Memory B cell (primary cell): ENCODE measurements around the gene RFC1.
"Not testable (repeated sequence)": the region's sequence is repeated elsewhere in the genome, so short reads cannot be mapped to it uniquely, and the experiment has no call there.

Experiments
- ATAC-seq: fragments of 150-1000 bp; cut with Tn5 transposase; 2 replicates; pipeline ENCODE4 v1.10.0; 2021; ENCODE audit warnings: low read depth, mild to moderate bottlenecking, moderate library complexity
- DNase-seq, 2 donors: peaks; one replicate each; pipeline ENCODE4 v3.0.0; 2022; ENCODE audit warnings: low spot score in 2 of 2
- H3K27ac Mint-ChIP-seq: one replicate; pipeline ENCODE4 v1.8.0; 2022; ENCODE audit warnings: mild to moderate bottlenecking, moderate library complexity, mixed read lengths
- H3K27me3 Mint-ChIP-seq: one replicate; pipeline ENCODE4 v1.8.0; 2022; ENCODE audit warnings: mixed read lengths
- H3K36me3 Mint-ChIP-seq: one replicate; pipeline ENCODE4 v1.8.0; 2022; ENCODE audit warnings: mild to moderate bottlenecking, mixed read lengths
- H3K4me1 Mint-ChIP-seq: one replicate; pipeline ENCODE4 v1.8.0; 2022; ENCODE audit warnings: mixed read lengths
- H3K4me3 Mint-ChIP-seq: one replicate; pipeline ENCODE4 v1.8.0; 2022; ENCODE audit warnings: mild to moderate bottlenecking, moderate library complexity, mixed read lengths
- H3K9me3 Mint-ChIP-seq: one replicate; pipeline ENCODE4 v1.8.0; 2022; ENCODE audit warnings: mixed read lengths

The RFC1 gene, protein sequence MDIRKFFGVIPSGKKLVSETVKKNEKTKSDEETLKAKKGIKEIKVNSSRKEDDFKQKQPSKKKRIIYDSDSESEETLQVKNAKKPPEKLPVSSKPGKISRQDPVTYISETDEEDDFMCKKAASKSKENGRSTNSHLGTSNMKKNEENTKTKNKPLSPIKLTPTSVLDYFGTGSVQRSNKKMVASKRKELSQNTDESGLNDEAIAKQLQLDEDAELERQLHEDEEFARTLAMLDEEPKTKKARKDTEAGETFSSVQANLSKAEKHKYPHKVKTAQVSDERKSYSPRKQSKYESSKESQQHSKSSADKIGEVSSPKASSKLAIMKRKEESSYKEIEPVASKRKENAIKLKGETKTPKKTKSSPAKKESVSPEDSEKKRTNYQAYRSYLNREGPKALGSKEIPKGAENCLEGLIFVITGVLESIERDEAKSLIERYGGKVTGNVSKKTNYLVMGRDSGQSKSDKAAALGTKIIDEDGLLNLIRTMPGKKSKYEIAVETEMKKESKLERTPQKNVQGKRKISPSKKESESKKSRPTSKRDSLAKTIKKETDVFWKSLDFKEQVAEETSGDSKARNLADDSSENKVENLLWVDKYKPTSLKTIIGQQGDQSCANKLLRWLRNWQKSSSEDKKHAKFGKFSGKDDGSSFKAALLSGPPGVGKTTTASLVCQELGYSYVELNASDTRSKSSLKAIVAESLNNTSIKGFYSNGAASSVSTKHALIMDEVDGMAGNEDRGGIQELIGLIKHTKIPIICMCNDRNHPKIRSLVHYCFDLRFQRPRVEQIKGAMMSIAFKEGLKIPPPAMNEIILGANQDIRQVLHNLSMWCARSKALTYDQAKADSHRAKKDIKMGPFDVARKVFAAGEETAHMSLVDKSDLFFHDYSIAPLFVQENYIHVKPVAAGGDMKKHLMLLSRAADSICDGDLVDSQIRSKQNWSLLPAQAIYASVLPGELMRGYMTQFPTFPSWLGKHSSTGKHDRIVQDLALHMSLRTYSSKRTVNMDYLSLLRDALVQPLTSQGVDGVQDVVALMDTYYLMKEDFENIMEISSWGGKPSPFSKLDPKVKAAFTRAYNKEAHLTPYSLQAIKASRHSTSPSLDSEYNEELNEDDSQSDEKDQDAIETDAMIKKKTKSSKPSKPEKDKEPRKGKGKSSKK

DNA sequence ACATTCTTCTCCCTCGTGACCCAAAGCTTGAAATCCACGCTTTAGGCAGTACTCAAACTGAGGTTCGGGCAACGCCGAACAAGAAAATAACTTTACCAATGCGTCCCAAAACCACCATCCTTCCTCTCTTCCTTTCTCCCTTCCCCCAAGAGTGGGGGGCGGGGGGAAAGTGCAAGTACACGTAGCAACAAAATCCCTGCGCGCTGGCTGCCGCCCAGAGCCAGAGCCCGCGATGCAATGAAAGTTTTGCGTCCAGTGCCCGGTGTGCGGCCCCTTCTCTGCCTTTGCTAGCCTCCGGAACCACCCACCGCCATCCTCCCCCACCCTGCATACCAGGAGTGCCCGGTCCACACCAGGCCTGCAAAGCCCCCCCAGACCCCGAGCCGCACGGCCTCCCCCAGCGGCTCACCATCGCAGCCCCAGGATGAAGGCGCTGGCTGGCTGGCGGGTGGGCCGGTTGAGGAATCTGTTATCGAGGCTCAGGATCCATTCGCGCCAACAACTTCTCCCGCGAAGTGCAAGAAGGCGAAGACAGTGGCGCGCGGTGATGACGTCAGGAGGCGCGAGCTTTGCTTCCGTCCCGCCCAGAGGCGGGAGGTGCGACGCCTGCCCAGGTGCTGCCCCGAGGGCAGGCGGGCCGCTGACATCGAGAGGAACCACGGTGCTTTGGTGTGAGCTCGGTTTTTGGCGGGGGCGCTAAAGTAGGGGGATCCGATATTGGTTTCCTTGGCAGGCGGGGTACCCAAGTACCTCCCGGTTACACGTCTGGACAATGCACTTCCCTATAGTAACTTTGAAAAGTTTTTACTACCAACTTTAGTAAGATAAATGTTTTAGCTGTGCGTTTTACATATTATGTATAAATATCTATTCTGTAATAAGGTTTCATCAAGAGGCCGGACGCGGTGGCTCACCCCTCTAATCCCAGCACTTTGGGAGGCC is at the start of gene RFC1:
TSS of gene RFC1 (minus strand) at position 533 of the 942 bp plus-strand sequence. CDS start at position 412, 121 bp downstream.
- Mint-ChIP-seq H3K4me1 (peaks cover 23% of the 10 kb centered on the region), H3K4me3 (peak within 1 kb of the TSS; percentile 93), H3K27ac (peak within 1 kb of the TSS; percentile 94), H3K9me3 (peaks cover 6% of the 10 kb centered on the region), H3K27me3 (no peaks in the 10 kb centered on the region), H3K36me3 (peaks cover 4% of the 10 kb centered on the region)
- peak; percentile 96 for ATAC-seq
- DNase-seq = peak; percentile 87 to 92

DNA sequence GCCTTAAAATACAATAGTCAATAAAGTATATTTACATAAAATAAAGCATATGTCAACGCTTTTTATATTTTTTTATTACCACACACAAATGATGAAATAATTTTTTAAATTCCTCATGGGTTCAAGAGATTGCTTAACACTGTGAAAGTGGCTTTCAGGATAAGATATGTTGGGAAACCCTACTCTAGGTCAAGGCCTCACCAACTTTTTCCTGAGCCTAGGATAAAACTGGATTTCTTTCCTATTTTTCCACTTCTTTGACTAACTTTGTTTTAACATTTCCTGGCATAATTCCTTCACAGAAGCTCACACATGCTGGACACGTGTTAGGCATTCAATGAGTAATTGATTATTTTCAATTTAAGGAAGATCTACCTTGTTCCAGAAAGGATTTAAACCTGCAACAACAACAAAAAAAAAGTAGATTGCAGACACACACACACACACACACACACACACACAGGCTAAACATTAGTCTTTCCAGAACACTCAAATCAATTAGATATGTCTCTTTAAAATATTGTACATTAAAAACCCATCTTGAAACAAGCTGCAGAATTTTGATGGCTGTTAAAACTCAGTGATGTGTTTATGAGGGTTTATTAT is 49.6 kb upstream of the RFC1 start:
- Mint-ChIP-seq H3K36me3 (no peaks in the 10 kb centered on the region), H3K4me3 (no peak overlapping the region), H3K4me1 (no peaks in the 10 kb centered on the region), H3K9me3 (no peaks in the 10 kb centered on the region), H3K27ac (no peak overlapping the region), H3K27me3 (no peaks in the 10 kb centered on the region)
- no peak for ATAC-seq
- no peak for DNase-seq

DNA sequence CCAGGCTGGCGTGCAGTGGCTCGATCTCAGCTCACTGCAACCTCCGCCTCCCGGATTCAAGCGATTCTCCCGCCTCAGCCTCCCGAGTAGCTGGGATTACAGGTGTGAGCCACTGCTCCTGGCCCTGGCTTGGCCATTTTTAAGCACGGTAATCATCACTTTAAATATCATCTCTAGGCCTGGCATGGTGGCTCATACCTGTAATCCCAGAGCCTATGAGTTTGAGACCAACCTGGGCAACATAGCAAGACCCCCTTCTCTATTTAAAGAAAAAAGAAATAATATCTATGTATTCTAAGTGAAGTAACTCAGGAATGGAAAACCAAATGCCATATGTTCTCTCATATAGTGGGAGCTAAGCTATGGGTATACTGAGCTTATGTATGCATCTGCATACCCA is 45.4 kb upstream of the RFC1 start:
- H3K36me3 Mint-ChIP-seq, H3K9me3 Mint-ChIP-seq, ATAC-seq, DNase-seq, H3K27ac Mint-ChIP-seq, H3K4me3 Mint-ChIP-seq, H3K27me3 Mint-ChIP-seq, H3K4me1 Mint-ChIP-seq: not testable (repeated sequence)

DNA sequence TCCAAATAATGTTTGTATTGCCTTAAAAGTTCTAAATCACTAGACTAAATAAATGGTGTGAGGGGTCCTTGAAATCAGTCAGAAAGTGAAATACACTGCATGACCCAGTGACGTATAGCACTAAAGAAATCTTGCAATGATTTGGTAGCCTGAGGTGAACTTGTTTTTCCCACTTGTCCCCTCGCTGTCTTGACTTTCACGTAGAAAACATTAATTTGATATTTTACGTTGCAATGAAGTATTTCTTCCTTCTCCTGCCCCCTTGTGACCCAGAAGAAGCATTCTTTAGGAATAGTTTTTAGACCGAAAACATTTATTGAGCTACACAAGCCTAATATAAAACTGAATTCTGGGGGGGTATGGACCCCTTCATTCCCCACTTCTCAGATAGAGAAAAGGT is 44.3 kb upstream of the RFC1 start:
- Mint-ChIP-seq H3K9me3 (no peaks in the 10 kb centered on the region), H3K36me3 (no peaks in the 10 kb centered on the region), H3K27ac (no peak overlapping the region), H3K27me3 (no peaks in the 10 kb centered on the region), H3K4me3 (no peak overlapping the region), H3K4me1 (no peaks in the 10 kb centered on the region)
- ATAC-seq = no peak
- DNase-seq = no peak

DNA sequence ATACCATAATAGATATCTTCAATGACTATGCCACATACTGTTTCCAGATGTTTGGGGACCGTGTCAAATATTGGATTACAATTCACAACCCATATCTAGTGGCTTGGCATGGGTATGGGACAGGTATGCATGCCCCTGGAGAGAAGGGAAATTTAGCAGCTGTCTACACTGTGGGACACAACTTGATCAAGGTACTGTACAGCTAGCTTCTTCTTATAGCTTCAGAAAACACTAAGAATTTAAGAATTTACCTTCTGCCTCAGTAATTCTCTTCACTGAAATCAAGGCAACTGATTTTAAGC is 41.4 kb upstream of the RFC1 start:
- no peak for ATAC-seq
- DNase-seq = no peak
- no peaks in the 10 kb centered on the region for H3K27me3 Mint-ChIP-seq
- H3K4me3 Mint-ChIP-seq = no peak overlapping the region
- H3K36me3 Mint-ChIP-seq = no peaks in the 10 kb centered on the region
- H3K27ac Mint-ChIP-seq = no peak overlapping the region
- H3K9me3 Mint-ChIP-seq = no peaks in the 10 kb centered on the region
- no peaks in the 10 kb centered on the region for H3K4me1 Mint-ChIP-seq

DNA sequence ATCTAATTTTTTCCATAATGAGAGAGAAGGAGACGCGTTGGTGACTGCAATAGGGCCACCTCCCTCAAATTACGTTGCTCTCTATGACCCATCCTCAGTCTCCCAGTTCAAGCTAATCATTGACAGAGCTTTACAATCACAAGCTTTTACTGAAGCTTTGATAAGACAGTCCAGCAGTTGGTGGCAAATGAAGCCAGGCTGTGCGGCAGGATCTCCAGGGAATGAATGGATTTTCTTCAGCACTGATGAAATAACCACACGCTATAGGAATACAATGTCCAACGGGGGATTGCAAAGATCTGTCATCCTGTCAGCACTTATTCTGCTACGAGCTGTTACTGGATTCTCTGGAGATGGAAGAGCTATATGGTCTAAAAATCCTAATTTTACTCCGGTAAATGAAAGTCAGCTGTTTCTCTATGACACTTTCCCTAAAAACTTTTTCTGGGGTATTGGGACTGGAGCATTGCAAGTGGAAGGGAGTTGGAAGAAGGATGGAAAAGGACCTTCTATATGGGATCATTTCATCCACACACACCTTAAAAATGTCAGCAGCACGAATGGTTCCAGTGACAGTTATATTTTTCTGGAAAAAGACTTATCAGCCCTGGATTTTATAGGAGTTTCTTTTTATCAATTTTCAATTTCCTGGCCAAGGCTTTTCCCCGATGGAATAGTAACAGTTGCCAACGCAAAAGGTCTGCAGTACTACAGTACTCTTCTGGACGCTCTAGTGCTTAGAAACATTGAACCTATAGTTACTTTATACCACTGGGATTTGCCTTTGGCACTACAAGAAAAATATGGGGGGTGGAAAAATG is 40.8 kb upstream of the RFC1 start, which contains the start of gene KLB:
TSS of gene KLB (plus strand) at position 168 of the 821 bp plus-strand sequence. CDS start at position 188, 20 bp downstream.
- H3K9me3 Mint-ChIP-seq = no peaks in the 10 kb centered on the region
- ATAC-seq (no peak), DNase-seq (no peak)
- no peak within 1 kb of the TSS for H3K27ac Mint-ChIP-seq
- H3K27me3 Mint-ChIP-seq = no peaks in the 10 kb centered on the region
- H3K4me1 Mint-ChIP-seq = no peaks in the 10 kb centered on the region
- no peaks in the 10 kb centered on the region for H3K36me3 Mint-ChIP-seq
- no peak within 1 kb of the TSS for H3K4me3 Mint-ChIP-seq

DNA sequence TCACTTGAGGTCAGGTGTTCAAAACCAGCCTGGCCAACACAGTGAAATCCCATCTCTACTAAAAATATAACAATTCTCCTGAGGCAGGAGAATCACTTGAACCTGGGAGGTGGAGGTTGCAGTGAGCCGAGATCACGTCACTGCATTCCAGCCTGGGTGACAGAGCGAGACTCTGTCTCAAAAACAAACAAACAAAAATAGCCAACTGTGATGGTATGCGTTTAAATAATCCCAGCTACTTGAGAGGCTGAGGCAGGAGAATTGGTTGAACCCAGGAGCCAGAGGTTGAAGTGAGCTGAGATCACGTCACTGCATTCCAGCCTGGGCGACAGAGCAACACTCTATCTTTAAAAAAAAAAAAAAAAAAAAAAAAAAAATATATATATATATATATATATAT is 35.5 kb upstream of the RFC1 start:
- not testable (repeated sequence) for DNase-seq, H3K9me3 Mint-ChIP-seq, H3K4me1 Mint-ChIP-seq, H3K27ac Mint-ChIP-seq, H3K4me3 Mint-ChIP-seq, H3K27me3 Mint-ChIP-seq, H3K36me3 Mint-ChIP-seq, ATAC-seq

DNA sequence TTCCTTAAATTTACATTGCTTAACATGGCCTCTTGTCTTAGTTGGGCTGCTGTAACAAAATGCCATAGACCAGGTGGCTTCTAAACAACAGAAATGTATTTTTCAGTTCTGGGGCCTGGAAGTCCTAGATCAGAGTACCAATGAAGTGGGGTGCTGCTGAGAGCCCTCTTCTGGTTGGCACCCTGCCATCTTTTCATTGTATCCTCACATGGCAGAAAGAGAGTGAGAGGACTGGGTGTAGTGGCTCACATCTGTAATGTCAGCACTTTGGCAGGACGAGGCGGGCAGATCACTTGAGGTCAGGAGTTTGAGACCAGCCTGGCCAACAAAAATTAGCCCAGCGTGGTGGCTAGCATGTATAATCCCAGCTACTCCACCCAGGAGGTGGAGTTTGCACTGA is 28.5 kb upstream of the RFC1 start:
- DNase-seq (no peak), ATAC-seq (no peak)
- no peak overlapping the region for H3K4me3 Mint-ChIP-seq
- H3K36me3 Mint-ChIP-seq = no peaks in the 10 kb centered on the region
- H3K27ac Mint-ChIP-seq = no peak overlapping the region
- H3K9me3 Mint-ChIP-seq = no peaks in the 10 kb centered on the region
- no peaks in the 10 kb centered on the region for H3K4me1 Mint-ChIP-seq
- H3K27me3 Mint-ChIP-seq = no peaks in the 10 kb centered on the region

DNA sequence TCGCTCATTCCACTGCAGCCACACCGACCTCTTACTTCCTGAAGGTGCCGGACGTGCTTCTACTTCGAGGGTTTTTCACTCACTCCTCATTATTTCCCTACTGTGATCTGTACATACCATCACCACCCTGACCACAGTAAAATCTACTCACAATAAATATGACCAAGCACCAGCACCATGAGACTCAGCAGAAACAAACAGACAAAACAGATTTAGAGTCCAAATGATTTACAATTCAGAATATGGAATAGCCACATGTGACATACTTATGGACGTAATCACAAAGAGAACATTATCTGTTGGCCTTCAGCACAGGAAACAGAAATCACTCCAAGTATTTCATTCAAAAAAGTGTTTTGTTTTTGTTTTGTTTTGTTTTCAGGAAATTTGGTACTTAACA is 24.4 kb upstream of the RFC1 start:
- Mint-ChIP-seq H3K36me3 (no peaks in the 10 kb centered on the region), H3K4me1 (no peaks in the 10 kb centered on the region), H3K4me3 (no peak overlapping the region), H3K27me3 (no peaks in the 10 kb centered on the region), H3K9me3 (no peaks in the 10 kb centered on the region), H3K27ac (no peak overlapping the region)
- DNase-seq (no peak), ATAC-seq (no peak)

DNA sequence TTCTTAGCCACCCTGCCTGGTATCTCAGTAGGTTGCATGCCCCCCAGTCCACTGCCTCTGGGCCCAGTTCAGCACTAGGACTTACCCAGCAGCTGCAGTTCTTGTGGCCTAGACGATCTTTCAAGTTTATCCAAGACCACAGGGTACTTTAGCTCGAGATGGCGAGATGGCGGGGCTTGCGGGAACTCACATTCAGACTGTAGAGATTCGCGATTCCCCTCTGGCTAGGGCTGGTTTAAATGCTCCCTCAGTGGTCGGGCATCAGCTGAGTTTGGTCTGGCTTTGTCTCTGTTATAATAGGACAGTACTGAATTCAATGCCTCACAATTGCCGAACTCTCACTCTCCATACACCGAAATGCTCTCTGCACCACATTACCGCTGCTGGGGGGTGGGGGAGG is 18.4 kb upstream of the RFC1 start:
- no peak for ATAC-seq

DNA sequence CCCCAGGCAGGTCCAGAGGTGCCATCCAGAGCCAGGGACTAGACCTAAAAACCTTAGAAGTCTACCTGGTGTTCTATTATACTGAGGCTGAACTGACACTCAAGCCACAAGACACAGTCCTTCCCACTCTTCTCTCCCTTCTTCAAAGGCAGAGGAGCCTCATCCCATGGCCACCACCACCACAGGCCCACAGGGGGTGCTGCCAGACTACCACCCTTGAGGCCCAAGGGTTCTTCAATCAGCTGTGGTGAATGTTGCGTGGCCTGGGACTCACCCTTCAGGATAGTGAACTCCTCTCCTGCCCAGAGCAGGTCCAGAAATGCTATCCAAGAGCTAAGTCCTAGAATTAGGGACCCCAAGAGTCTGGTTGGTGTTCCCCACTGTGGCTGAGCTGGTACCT is 17.5 kb upstream of the RFC1 start:
- H3K27me3 Mint-ChIP-seq = peaks cover 12% of the 10 kb centered on the region
- peaks cover 5% of the 10 kb centered on the region for H3K36me3 Mint-ChIP-seq
- DNase-seq (no peak), ATAC-seq (no peak)
- no peak overlapping the region for H3K27ac Mint-ChIP-seq
- H3K4me3 Mint-ChIP-seq = no peak overlapping the region
- peaks cover 9% of the 10 kb centered on the region for H3K9me3 Mint-ChIP-seq
- no peaks in the 10 kb centered on the region for H3K4me1 Mint-ChIP-seq

More for the DNA sequence above, 18.4 kb upstream of the RFC1 start:
- Mint-ChIP-seq H3K9me3 (peaks cover 8% of the 10 kb centered on the region), H3K36me3 (peaks cover 5% of the 10 kb centered on the region), H3K4me3 (no peak overlapping the region), H3K27ac (no peak overlapping the region), H3K4me1 (no peaks in the 10 kb centered on the region), H3K27me3 (peaks cover 12% of the 10 kb centered on the region)
- DNase-seq = no peak

DNA sequence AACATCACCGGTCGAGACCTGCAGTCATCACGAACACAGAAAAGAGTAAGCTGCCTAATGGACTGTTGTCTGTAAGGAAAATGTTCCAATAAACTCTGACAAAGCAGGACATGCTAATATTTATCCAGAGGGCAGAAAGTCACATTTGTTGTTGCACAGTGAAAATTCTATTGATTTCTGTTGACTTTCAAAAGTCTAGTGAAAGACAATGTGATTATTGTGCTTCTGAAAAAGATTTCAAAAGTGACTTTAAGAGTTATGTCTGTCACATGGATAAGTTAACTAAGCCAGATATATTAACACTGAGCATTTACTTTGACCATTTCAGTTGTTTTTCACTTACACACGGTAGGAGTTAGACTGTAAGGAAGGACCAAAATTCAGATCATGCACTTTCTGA is 9.3 kb upstream of the RFC1 start:
- H3K36me3 Mint-ChIP-seq = peaks cover 8% of the 10 kb centered on the region
- peaks cover 4% of the 10 kb centered on the region for H3K27me3 Mint-ChIP-seq
- H3K4me1 Mint-ChIP-seq = no peaks in the 10 kb centered on the region
- H3K27ac Mint-ChIP-seq = no peak overlapping the region
- DNase-seq (no peak), ATAC-seq (no peak)
- H3K9me3 Mint-ChIP-seq = peaks cover 16% of the 10 kb centered on the region
- H3K4me3 Mint-ChIP-seq = no peak overlapping the region
